Testis (tissue), 2 donors: ENCODE data around the gene CREB3L1.

ENCODE experiments used
- POLR2A ChIP-seq: fragments of 450-650 bp; IDR thresholded peaks from one replicate; pipeline ENCODE4 v1.6.1; 2017; ENCODE audit warnings: antibody characterized with exemption, mild to moderate bottlenecking, moderate library complexity
- TF ChIP-seq, protein P1 (sequence below), 3 experiments: fragments of 450-650 bp in 2 of 3; fragments of 200-600 bp in 1 of 3; sonication (generic) in 1 of 3; IDR thresholded peaks; one replicate each; pipeline ENCODE4 v1.5.1; 2016 to 2019; ENCODE audit warnings: antibody characterized with exemption in 3 of 3, mild to moderate bottlenecking in 2 of 3, moderate library complexity in 1 of 3

GRCh38 chr11:46345881-46346484 is 68.5 kb downstream of the CREB3L1 start:
- TF ChIP-seq, protein P1, sequence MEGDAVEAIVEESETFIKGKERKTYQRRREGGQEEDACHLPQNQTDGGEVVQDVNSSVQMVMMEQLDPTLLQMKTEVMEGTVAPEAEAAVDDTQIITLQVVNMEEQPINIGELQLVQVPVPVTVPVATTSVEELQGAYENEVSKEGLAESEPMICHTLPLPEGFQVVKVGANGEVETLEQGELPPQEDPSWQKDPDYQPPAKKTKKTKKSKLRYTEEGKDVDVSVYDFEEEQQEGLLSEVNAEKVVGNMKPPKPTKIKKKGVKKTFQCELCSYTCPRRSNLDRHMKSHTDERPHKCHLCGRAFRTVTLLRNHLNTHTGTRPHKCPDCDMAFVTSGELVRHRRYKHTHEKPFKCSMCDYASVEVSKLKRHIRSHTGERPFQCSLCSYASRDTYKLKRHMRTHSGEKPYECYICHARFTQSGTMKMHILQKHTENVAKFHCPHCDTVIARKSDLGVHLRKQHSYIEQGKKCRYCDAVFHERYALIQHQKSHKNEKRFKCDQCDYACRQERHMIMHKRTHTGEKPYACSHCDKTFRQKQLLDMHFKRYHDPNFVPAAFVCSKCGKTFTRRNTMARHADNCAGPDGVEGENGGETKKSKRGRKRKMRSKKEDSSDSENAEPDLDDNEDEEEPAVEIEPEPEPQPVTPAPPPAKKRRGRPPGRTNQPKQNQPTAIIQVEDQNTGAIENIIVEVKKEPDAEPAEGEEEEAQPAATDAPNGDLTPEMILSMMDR (IDR thresholded peaks at IDR 0.05): no peak
- no peak for TF ChIP-seq POLR2A
